ENCODE measurements around the gene MBNL2. TPM values are rescaled to one million over a fixed set of nuclear protein-coding genes. Genes with fewer than 3 reads are reported as not detected.

The MBNL2 gene
- total RNA-seq, 4 donors from 2014 or later, result 50.7 to 115 (median 72.0) TPM

GRCh38 chr13:97364031-97364430 lies 141.9 kb downstream of the MBNL2 start:
- Histone ChIP-seq H3K27me3 (no peaks in the 10 kb centered on the region), H3K4me1 (no peaks in the 10 kb centered on the region), H3K27ac (no peak overlapping the region), H3K36me3 (no peaks in the 10 kb centered on the region), H3K9me3 (no peaks in the 10 kb centered on the region), H3K4me3 (no peak overlapping the region)
- no peak for DNase-seq
- TF ChIP-seq CTCF (IDR thresholded peaks at IDR 0.05) (no peak), POLR2A (IDR thresholded peaks at IDR 0.05) (no peak)
- intact Hi-C loops (cut with DNase I; ENCODE audit: low total_unique reads), result no loop called here

GRCh38 chr13:97364827-97365226 lies 142.7 kb downstream of the MBNL2 start:
- intact Hi-C loops (cut with DNase I; ENCODE audit: low total_unique reads), result no loop called here
- Histone ChIP-seq H3K9me3 (no peaks in the 10 kb centered on the region), H3K36me3 (no peaks in the 10 kb centered on the region), H3K4me1 (no peaks in the 10 kb centered on the region), H3K4me3 (no peak overlapping the region), H3K27me3 (no peaks in the 10 kb centered on the region), H3K27ac (no peak overlapping the region)
- no peak for TF ChIP-seq POLR2A (IDR thresholded peaks at IDR 0.05)
- TF ChIP-seq CTCF (IDR thresholded peaks at IDR 0.05), result no peak
- DNase-seq, result no peak

GRCh38 chr13:97366172-97366688 lies 144.1 kb downstream of the MBNL2 start:
- intact Hi-C loops (cut with DNase I; ENCODE audit: low total_unique reads), result no loop called here
- no peaks in the 10 kb centered on the region for H3K36me3 ChIP-seq
- H3K27ac ChIP-seq, result peak overlapping the region; percentile 32 to 72
- H3K4me3 ChIP-seq, result no peak overlapping the region
- no peak for DNase-seq
- H3K9me3 ChIP-seq, result no peaks in the 10 kb centered on the region
- TF ChIP-seq POLR2A (IDR thresholded peaks at IDR 0.05), result no peak
- no peaks in the 10 kb centered on the region for H3K4me1 ChIP-seq
- H3K27me3 ChIP-seq, result no peaks in the 10 kb centered on the region

GRCh38 chr13:97367016-97367822 lies 145.1 kb downstream of the MBNL2 start:
- intact Hi-C loops (cut with DNase I; ENCODE audit: low total_unique reads), result no loop called here

GRCh38 chr13:97369261-97369893 lies 147.2 kb downstream of the MBNL2 start:
- Histone ChIP-seq H3K9me3 (no peaks in the 10 kb centered on the region), H3K4me1 (no peaks in the 10 kb centered on the region), H3K36me3 (no peaks in the 10 kb centered on the region), H3K27me3 (no peaks in the 10 kb centered on the region), H3K27ac (peak overlapping the region; percentile 46 to 72), H3K4me3 (peak overlapping the region; percentile 18 to 22)
- no peak for TF ChIP-seq CTCF (IDR thresholded peaks at IDR 0.05)
- no peak for TF ChIP-seq POLR2A (IDR thresholded peaks at IDR 0.05)
- intact Hi-C loops (cut with DNase I; ENCODE audit: low total_unique reads), result no loop called here
- DNase-seq, result no peak

More at GRCh38 chr13:97367016-97367822, 145.1 kb downstream of the MBNL2 start:
- peak; percentile 47 to 50 for DNase-seq
- Histone ChIP-seq H3K9me3 (no peaks in the 10 kb centered on the region), H3K27ac (peak overlapping the region; percentile 50 to 72), H3K4me1 (no peaks in the 10 kb centered on the region), H3K36me3 (no peaks in the 10 kb centered on the region), H3K27me3 (no peaks in the 10 kb centered on the region), H3K4me3 (no peak overlapping the region)
- TF ChIP-seq POLR2A (IDR thresholded peaks at IDR 0.05) (no peak), CTCF (IDR thresholded peaks at IDR 0.05) (no peak)

All from uterus (tissue), 4 donors.